Measurements from ENCODE around the gene ARNT2. TPM values are rescaled to one million over a fixed set of nuclear protein-coding genes. Genes with fewer than 3 reads are reported as not detected.

ARNT2 gene
- total RNA-seq, 1 experiment from 2014 or later, result 16.8 TPM

DNA sequence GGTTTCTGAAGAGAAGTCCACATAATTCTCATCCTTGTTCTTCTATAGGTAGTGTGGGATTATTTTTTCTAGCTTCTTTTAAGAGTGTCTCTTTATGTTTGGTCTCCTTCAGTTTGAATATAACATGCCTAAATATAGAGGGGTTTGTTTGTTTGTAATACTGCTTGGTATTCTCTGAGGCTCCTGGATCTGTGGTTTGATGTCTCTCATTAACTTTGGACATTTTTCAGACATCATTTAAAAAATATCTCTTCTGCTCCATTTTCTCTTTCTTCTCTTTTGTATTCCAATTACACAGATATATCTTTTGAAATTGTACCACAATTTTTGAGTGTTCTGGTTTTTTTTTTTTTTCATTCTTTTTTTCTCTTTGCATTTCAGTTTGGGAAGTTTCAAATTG, 113.1 kb downstream of the ARNT2 start:
- ATAC-seq (no peak), DNase-seq (ENCODE audit: low read depth, low spot score) (no peak)
- in situ Hi-C loops (cut with HindIII; ENCODE audit: low pct_unique_long_range_greater_than_20kb, low sequenced_read_pairs), result no loop called here
- no peaks in the 10 kb centered on the region for H3K9me3 ChIP-seq (ENCODE audit: control insufficient read depth, insufficient read depth, low read depth, low read length)
- CTCF ChIA-PET, result interaction anchor here (0.6 kb wide), 1 partner anchor 49 kb away, joined by 4 read pairs; no protein-coding TSS in a partner anchor
- no peaks in the 10 kb centered on the region for H3K27me3 ChIP-seq (ENCODE audit: control insufficient read depth, insufficient read depth, low read length)
- H3K4me3 ChIP-seq (ENCODE audit: low read depth in 2 of 2, low read length in 2 of 2), result no peak overlapping the region
- POLR2A ChIA-PET, result interaction anchor here (0.7 kb wide), 2 partner anchors 373 to 1598 kb away, joined by 3 to 5 read pairs; no protein-coding TSS in a partner anchor
- TF ChIP-seq REST (IDR thresholded peaks at IDR 0.05; ENCODE audit: insufficient read depth in 1 of 2, low read depth in 2 of 2, low read length in 1 of 2) (no peak), TCF7L2 (IDR thresholded peaks at IDR 0.05; ENCODE audit: low read depth, low read length) (no peak), POLR2AphosphoS5 (IDR thresholded peaks at IDR 0.05; ENCODE audit: low read depth, low read length) (no peak), SIN3A (IDR thresholded peaks at IDR 0.05; ENCODE audit: borderline replicate concordance, insufficient read depth, low read depth, low read length) (no peak)
- TF ChIP-seq, protein P1, sequence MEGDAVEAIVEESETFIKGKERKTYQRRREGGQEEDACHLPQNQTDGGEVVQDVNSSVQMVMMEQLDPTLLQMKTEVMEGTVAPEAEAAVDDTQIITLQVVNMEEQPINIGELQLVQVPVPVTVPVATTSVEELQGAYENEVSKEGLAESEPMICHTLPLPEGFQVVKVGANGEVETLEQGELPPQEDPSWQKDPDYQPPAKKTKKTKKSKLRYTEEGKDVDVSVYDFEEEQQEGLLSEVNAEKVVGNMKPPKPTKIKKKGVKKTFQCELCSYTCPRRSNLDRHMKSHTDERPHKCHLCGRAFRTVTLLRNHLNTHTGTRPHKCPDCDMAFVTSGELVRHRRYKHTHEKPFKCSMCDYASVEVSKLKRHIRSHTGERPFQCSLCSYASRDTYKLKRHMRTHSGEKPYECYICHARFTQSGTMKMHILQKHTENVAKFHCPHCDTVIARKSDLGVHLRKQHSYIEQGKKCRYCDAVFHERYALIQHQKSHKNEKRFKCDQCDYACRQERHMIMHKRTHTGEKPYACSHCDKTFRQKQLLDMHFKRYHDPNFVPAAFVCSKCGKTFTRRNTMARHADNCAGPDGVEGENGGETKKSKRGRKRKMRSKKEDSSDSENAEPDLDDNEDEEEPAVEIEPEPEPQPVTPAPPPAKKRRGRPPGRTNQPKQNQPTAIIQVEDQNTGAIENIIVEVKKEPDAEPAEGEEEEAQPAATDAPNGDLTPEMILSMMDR (IDR thresholded peaks at IDR 0.05), result no peak
- no peak overlapping the region for H3K27ac ChIP-seq (ENCODE audit: low read length)
- intact Hi-C loops (cut with micrococcal nuclease; ENCODE audit: unreplicated experiment), result no loop called here
- H3K36me3 ChIP-seq (ENCODE audit: control insufficient read depth, insufficient read depth, low read length), result no peaks in the 10 kb centered on the region
- H3K4me1 ChIP-seq (ENCODE audit: control insufficient read depth, insufficient read depth, low read length), result no peaks in the 10 kb centered on the region
- no TSS peak for BruUV-seq (replicated peaks)

DNA sequence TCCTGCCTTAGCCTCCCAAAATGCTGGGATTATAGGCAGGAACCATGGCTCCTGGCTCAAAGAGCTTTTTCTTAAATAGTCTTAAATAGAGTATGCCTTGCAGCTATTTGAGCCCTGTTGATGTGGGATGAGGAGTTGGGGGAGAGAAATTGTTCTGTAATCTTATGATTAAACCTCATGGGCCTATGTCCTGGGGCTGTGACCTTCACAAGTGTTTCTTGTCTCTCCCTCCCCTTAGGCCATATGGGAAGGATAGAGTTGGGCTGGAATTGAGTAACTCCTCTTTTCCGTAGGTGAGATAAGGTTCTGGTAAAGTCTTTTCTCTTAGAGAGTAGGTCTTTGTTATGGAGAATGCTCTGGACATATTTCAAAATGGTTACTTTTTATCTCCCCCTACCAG, 114.3 kb downstream of the ARNT2 start:
- intact Hi-C loops (cut with micrococcal nuclease; ENCODE audit: unreplicated experiment) (no loop called here), in situ Hi-C loops (cut with HindIII; ENCODE audit: low pct_unique_long_range_greater_than_20kb, low sequenced_read_pairs) (no loop called here)
- Histone ChIP-seq H3K9me3 (ENCODE audit: control insufficient read depth, insufficient read depth, low read depth, low read length) (no peaks in the 10 kb centered on the region), H3K4me1 (ENCODE audit: control insufficient read depth, insufficient read depth, low read length) (no peaks in the 10 kb centered on the region), H3K27me3 (ENCODE audit: control insufficient read depth, insufficient read depth, low read length) (no peaks in the 10 kb centered on the region), H3K4me3 (ENCODE audit: low read depth in 2 of 2, low read length in 2 of 2) (no peak overlapping the region), H3K27ac (ENCODE audit: low read length) (no peak overlapping the region), H3K36me3 (ENCODE audit: control insufficient read depth, insufficient read depth, low read length) (no peaks in the 10 kb centered on the region)
- ATAC-seq (no peak), DNase-seq (ENCODE audit: low read depth, low spot score) (no peak)
- ChIA-PET CTCF (no interaction called here), POLR2A (interaction anchor here (0.7 kb wide), 1 partner anchor 1382 kb away, joined by 11 read pairs; no protein-coding TSS in a partner anchor)
- BruUV-seq (replicated peaks), result no TSS peak
- TF ChIP-seq, protein P1 (IDR thresholded peaks at IDR 0.05), result no peak
- no peak for TF ChIP-seq REST (IDR thresholded peaks at IDR 0.05; ENCODE audit: insufficient read depth in 1 of 2, low read depth in 2 of 2, low read length in 1 of 2)
- TF ChIP-seq POLR2AphosphoS5 (IDR thresholded peaks at IDR 0.05; ENCODE audit: low read depth, low read length), result no peak
- TF ChIP-seq SIN3A (IDR thresholded peaks at IDR 0.05; ENCODE audit: borderline replicate concordance, insufficient read depth, low read depth, low read length), result no peak
- no peak for TF ChIP-seq TCF7L2 (IDR thresholded peaks at IDR 0.05; ENCODE audit: low read depth, low read length)
